Activated naive CD4-positive, alpha-beta T cell treated with anti-CD3 and anti-CD28 coated beads, Interleukin-2, amount 10 ng/mL, durations not matched to agents 7 days and 5 days (primary cell): ENCODE measurements around the gene CDCA3.
"Not testable (repeated sequence)": the region's sequence is repeated elsewhere in the genome, so short reads cannot be mapped to it uniquely, and the experiment has no call there.

Source experiments
- CTCF ChIA-PET: fragments of 350-600 bp; sonication (Branson Sonifier 250); formaldehyde crosslinking; loops from one replicate; lab custom pipeline; 2021; ENCODE audit warnings: antibody characterized with exemption; lab: Charles Lee
- DNase-seq: peaks from one replicate; pipeline ENCODE4 v3.0.0-alpha.2; 2020
- H3K27ac Mint-ChIP-seq: one replicate; pipeline ENCODE4 v1.8.0; 2021; ENCODE audit warnings: mild to moderate bottlenecking, moderate library complexity, mixed read lengths
- H3K27me3 Mint-ChIP-seq: one replicate; pipeline ENCODE4 v1.8.0; 2021; ENCODE audit warnings: mild to moderate bottlenecking, mixed read lengths
- H3K36me3 Mint-ChIP-seq: one replicate; pipeline ENCODE4 v1.8.0; 2021; ENCODE audit warnings: mixed read lengths
- H3K4me1 Mint-ChIP-seq: one replicate; pipeline ENCODE4 v1.8.0; 2021; ENCODE audit warnings: mixed read lengths
- H3K4me3 Mint-ChIP-seq: one replicate; pipeline ENCODE4 v1.8.0; 2021; ENCODE audit warnings: mild to moderate bottlenecking, moderate library complexity, mixed read lengths
- H3K9me3 Mint-ChIP-seq: one replicate; pipeline ENCODE4 v1.8.0; 2021; ENCODE audit warnings: mixed read lengths

Gene CDCA3

DNA sequence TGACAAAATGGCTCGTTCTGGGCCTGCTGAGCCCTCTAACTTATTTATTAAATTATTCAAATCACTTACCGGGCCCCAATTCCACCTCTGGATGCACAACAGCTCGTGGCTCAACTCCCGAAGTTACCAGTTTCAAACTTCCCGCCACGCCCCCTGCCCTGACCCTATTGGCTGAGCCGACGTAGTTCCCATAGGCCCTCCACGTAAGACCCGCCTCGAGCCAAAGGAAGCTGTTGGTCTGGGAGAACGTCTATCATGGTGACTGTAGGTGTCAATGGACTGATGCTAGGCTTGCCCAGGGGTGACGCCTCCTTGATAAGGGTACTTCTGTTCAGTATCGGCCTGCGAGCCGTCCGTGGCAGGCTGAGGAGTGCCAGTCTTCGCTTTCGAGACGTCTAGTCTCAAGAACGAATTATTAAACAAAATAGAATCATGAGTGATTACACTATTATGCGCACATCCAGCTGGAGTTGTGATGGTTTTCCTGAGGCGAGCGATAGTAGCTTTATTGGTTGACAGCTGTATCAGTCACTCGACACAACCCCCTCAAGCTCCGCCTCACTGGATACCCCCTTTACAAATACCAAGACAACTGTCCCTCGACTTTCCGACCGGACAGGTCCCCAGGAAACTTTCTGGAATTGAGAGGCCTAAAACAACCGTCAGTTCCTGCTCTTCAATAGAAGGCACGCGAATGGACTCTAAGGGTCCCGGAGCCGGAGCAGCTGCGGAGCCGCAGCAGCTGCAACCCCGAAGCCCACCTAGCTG, at the start of gene CDCA3:
Gene CDCA3, minus strand, starts transcription at position 134 of the 768 bp plus-strand sequence. CDS start 334 bp downstream, outside the sequence.
- DNase-seq: peak; percentile 97
- peak within 1 kb of the TSS; percentile 100 for H3K27ac Mint-ChIP-seq
- CTCF ChIA-PET: interaction anchor here (1.0 to 6.2 kb wide), 8 partner anchors 15 to 97 kb away, joined by 3 to 38 read pairs (median 5); partner anchors contain the start of gene SPSB2
- H3K4me3 Mint-ChIP-seq: peak within 1 kb of the TSS; percentile 84
- peaks cover 46% of the 10 kb centered on the region for H3K36me3 Mint-ChIP-seq
- H3K9me3 Mint-ChIP-seq: no peaks in the 10 kb centered on the region
- H3K27me3 Mint-ChIP-seq: no peaks in the 10 kb centered on the region
- peaks cover 55% of the 10 kb centered on the region for H3K4me1 Mint-ChIP-seq

DNA sequence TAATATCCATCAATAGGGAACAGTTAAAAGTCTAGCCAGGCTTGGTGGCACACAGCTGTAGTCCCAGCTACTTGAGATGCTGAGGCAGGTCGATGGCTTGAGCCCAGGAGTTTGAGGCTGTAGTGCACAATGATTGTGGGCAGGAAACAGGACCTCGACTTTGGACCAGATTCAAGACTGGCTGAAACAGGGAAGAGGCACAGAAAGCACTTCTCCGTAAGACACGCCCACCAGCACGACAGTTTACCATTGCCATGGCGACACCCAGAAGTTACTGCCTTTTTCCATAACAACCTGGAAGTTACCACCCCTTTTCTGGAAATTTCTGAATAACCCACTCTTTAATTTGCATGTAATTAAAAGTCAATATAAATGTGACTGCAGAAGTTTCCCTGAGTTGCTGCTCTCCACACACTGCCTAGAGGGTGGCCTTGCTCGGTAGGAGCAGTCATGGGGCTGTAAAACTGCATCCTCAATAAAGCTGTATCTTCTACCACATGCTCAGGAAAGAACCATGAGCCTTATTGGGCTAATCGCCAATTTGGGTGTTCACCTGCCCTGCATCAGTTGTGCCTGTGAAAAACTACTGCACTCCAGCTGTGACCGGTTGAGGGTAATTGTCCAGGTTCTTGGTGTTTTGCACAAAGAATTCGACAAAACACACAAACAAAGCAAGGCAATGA, 48.9 kb upstream of the CDCA3 start:
- H3K4me3 Mint-ChIP-seq: no peak overlapping the region
- H3K27ac Mint-ChIP-seq: no peak overlapping the region
- DNase-seq: no peak
- peaks cover 5% of the 10 kb centered on the region for H3K27me3 Mint-ChIP-seq
- H3K36me3 Mint-ChIP-seq: no peaks in the 10 kb centered on the region
- CTCF ChIA-PET: interaction anchor here (0.9 to 1.5 kb wide), 3 partner anchors 9 to 27 kb away, joined by 3 to 5 read pairs (median 3); partner anchors contain the start of gene SPSB2
- peaks cover 3% of the 10 kb centered on the region for H3K4me1 Mint-ChIP-seq
- no peaks in the 10 kb centered on the region for H3K9me3 Mint-ChIP-seq

DNA sequence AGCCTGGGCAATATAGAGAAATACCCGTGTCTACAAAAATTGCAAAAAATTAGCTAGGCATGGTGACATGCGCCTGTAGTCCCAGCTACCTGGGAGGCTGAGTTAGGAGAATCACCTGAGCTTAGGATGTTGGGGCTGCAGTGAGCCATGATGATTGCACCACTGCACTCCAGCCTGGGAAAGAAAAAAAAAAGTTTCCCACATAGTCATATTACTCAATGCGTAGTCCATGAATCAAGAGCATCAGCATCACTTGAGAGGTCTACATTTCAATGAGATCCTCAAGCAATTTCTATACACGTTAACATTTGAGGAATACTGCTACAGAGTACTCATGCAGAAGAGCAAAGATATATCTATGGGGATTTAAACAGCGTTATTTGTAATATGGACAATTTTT, 48.3 kb upstream of the CDCA3 start:
- H3K36me3 Mint-ChIP-seq: no peaks in the 10 kb centered on the region
- DNase-seq: no peak
- CTCF ChIA-PET: interaction anchor here (0.9 to 1.5 kb wide), 4 partner anchors 8 to 45 kb away, joined by 3 to 5 read pairs (median 3); partner anchors contain the start of genes C12orf57, RNU7-1 and SPSB2
- H3K27me3 Mint-ChIP-seq: peaks cover 5% of the 10 kb centered on the region
- H3K9me3 Mint-ChIP-seq: no peaks in the 10 kb centered on the region
- H3K4me3 Mint-ChIP-seq: no peak overlapping the region
- no peak overlapping the region for H3K27ac Mint-ChIP-seq
- peaks cover 3% of the 10 kb centered on the region for H3K4me1 Mint-ChIP-seq

DNA sequence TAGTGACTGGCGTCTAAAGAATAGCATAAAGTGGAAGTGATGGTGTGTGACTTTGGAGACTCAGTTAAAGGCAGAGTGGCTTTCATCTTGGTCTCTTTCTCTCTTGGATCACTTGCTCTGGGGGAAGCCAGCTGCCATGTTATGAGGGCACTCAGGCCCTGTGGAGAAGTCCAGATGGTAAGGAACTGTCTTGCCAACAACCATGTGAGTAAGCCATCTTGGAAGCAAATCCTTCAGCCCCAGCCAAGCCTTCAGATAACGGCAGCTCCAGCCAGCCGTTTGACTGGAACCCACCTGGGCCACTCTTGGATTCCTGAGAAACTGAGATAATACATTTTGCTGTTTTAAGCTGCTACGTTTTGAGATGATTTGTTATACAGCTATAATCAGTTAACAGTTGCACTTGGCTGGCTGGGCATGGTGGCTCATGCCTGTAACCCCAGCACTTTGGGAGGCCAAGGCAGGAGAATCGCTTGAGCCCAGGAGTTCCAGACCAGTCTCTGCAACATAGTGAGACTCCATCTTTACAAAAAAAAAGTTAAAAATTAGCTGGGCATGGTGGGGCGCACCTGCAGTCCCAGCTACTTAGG, 45.9 kb upstream of the CDCA3 start:
- H3K4me1 Mint-ChIP-seq: peaks cover 10% of the 10 kb centered on the region
- H3K4me3 Mint-ChIP-seq: no peak overlapping the region
- H3K9me3 Mint-ChIP-seq: no peaks in the 10 kb centered on the region
- DNase-seq: no peak
- peaks cover 2% of the 10 kb centered on the region for H3K36me3 Mint-ChIP-seq
- H3K27me3 Mint-ChIP-seq: peaks cover 5% of the 10 kb centered on the region
- CTCF ChIA-PET: interaction anchor here (1.1 kb wide), 1 partner anchor 25 kb away, joined by 4 read pairs; no protein-coding TSS in a partner anchor
- no peak overlapping the region for H3K27ac Mint-ChIP-seq

DNA sequence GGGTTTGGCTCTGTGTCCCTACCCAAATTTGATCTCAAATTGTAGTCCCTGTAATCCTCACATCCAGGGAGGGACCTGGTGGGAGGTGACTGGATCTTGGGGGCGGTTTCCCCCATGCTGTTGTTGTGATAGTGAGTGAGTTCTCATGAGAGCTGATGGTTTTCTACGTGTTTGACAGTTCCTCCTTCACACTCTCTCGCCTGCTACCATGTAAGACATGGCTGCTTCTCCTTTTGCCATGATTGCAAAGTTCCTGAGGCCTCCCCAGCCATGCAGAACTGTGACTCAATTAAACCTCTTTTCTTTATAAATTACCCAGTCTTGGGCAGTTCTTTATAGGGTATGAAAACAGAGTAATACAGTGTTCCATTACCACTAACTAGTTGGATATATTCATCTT, 43.2 kb upstream of the CDCA3 start:
- CTCF ChIA-PET: interaction anchor here (0.7 kb wide), 1 partner anchor 25 kb away, joined by 3 read pairs; no protein-coding TSS in a partner anchor
- Mint-ChIP-seq H3K27ac (no peak overlapping the region), H3K27me3 (peaks cover 4% of the 10 kb centered on the region), H3K4me1 (peaks cover 27% of the 10 kb centered on the region), H3K4me3 (no peak overlapping the region), H3K9me3 (no peaks in the 10 kb centered on the region), H3K36me3 (peaks cover 4% of the 10 kb centered on the region)
- DNase-seq: no peak

DNA sequence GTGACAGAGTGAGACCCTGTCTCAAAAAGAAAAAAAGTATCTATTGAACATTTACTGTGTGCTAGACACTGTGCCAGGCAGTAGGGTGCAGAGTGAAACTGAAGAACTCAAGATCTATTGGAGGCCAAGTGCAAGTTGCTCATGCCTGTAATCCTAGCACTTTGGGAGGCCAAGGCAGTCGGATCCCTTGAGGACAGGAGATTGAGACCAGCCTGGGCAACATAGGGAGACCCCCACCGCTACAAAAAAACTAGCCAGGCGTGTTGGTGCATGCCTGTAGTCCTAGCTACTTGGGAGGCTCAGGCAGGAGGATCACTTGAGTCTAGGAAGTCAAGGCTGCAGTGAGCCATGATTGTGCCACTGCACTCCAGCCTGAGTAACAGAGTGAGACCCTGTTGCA, 41.6 kb upstream of the CDCA3 start:
- CTCF ChIA-PET: interaction anchor here (1.3 to 2.8 kb wide), 4 partner anchors 10 to 33 kb away, joined by 3 to 20 read pairs (median 5); partner anchors contain the start of gene SPSB2
- H3K9me3 Mint-ChIP-seq, H3K27me3 Mint-ChIP-seq, H3K36me3 Mint-ChIP-seq, H3K27ac Mint-ChIP-seq, DNase-seq: not testable (repeated sequence)
- Mint-ChIP-seq H3K4me3 (peak overlapping the region; percentile 45), H3K4me1 (peaks cover 29% of the 10 kb centered on the region)

DNA sequence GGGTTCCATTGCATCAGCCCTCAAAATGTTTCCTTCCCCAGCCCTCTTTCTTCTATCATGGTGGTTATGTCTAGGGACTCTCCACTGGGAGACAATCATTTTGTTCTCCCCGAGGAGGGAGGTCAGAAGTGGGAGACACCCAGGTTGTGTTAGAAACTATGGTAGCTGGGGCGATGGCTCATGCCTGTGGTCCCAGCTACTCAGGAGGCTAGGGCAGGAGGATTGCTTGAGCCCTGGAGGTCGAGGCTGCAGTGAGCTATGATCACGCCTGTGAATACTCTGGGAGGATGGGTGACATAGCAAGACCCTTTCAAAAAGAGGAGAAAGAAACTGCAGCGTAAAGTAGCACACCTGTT, 40.5 kb upstream of the CDCA3 start:
- DNase-seq: peak; percentile 27
- H3K4me3 Mint-ChIP-seq: peak overlapping the region; percentile 76
- H3K27me3 Mint-ChIP-seq: no peaks in the 10 kb centered on the region
- H3K9me3 Mint-ChIP-seq: no peaks in the 10 kb centered on the region
- CTCF ChIA-PET: interaction anchor here (1.1 to 2.8 kb wide), 12 partner anchors 8 to 217 kb away, joined by 3 to 35 read pairs (median 5); partner anchors contain the start of genes C12orf57, CDCA3, RNU7-1 and SPSB2
- H3K36me3 Mint-ChIP-seq: peaks cover 7% of the 10 kb centered on the region
- peak overlapping the region; percentile 94 for H3K27ac Mint-ChIP-seq
- peaks cover 29% of the 10 kb centered on the region for H3K4me1 Mint-ChIP-seq

DNA sequence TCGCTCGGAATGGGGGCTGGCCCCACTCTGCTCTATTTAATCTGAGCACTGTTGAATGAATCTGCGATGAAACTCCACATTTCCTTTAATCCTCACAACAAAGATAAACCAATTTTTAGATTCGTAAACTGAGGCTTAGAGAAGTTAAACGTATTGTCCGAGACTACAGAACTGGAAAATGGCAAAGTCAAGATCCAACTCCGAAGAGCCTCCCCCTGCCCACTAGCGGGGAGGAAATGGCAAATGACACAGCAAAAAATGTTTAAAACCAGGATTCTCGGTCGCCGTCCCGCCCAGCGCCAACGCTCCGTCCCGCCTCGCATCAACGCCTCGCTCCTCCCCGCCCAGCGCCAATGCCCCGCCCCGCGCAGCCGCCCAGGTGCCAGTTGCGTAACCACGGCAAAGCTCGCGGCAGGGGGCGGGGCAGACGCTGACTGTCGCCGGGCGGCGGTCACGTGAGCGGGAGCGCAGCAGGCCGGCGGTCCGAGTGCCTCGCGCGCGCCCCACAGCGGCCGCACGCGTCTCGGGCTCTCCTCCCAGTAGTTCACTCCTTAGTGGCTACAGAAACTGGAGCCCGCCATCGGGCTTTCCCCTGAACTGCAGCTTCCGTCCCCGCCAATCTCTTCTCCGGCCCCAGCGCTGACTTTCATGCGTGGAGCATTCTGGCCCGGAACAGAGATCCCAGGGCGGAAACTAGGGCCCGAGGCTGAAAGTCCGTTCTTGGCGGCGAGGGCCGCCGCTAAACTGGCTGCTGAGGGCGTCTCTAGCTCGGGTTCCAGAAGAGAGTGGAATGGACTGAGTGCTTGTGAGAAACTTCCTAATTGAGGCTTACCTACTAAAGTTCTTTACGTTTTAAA, 39.9 kb upstream of the CDCA3 start:
- H3K4me3 Mint-ChIP-seq: peak overlapping the region; percentile 76
- no peaks in the 10 kb centered on the region for H3K9me3 Mint-ChIP-seq
- H3K36me3 Mint-ChIP-seq: peaks cover 7% of the 10 kb centered on the region
- H3K4me1 Mint-ChIP-seq: peaks cover 29% of the 10 kb centered on the region
- CTCF ChIA-PET: interaction anchor here (0.7 to 2.8 kb wide), 13 partner anchors 9 to 221 kb away, joined by 3 to 35 read pairs (median 5); partner anchors contain the start of genes C12orf57, CDCA3, RNU7-1 and SPSB2
- H3K27me3 Mint-ChIP-seq: no peaks in the 10 kb centered on the region
- H3K27ac Mint-ChIP-seq: peak overlapping the region; percentile 94
- peak; percentile 99 for DNase-seq

DNA sequence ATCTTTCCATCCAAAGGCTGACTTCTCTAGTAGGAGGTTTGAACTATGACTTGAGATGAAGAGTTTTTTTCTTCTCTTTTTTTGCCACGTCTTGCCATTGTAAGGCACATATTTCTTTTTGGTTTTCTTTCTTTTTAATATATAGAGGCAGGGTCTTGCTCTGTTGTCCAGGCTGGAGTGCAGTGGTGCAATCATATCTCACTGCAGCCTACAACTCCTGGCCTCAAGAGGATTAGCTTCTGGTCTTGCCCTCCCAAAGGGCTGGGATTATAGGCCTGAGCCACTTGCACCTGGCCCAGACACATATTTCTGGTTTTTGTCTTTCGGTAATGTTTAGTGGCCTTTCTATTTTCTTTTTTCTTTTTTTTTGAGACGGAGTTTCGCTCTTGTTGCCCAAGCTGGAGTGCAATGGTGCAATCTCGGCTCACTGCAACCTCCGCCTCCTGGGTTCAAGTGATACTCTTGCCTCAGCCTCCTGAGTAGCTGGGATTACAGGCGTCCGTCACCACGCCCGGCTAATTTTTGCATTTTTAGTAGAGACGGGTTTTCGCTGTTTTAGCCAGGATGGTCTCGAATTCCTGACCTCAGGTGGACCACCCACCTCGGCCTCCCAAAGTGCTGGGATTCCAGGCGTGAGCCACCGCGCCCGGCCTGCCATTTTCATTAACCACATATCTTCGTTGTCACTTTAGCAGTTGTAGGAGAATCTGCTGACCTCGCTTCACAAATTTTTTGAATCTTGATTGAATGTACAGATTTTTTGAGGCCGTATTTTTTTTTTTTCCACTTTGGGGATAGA, 38.9 kb upstream of the CDCA3 start:
- H3K9me3 Mint-ChIP-seq, CTCF ChIA-PET, H3K36me3 Mint-ChIP-seq, DNase-seq, H3K27me3 Mint-ChIP-seq: not testable (repeated sequence)
- peaks cover 29% of the 10 kb centered on the region for H3K4me1 Mint-ChIP-seq
- peak overlapping the region; percentile 94 for H3K27ac Mint-ChIP-seq
- H3K4me3 Mint-ChIP-seq: peak overlapping the region; percentile 76

DNA sequence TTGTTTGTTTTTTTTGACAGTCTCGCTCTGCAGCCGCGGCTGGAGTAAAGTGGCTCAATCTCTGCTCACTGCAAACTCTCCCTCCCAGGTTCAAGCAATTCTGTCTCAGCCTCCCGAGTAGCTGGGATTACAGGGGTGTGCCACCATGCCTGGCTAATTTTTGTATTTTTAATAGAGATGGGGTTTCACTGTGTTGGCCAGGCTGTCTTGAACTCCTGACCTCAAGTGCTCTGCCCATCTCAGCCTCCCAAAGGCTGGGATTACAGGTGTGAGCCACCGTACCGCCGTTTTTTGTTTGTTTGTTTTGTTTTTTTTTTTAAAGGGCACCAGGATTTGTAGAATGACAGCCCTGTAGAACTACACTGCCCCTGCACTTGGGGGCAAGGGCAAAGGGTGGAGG, 37.7 kb upstream of the CDCA3 start:
- H3K27ac Mint-ChIP-seq: not testable (repeated sequence)
- peaks cover 29% of the 10 kb centered on the region for H3K4me1 Mint-ChIP-seq

DNA sequence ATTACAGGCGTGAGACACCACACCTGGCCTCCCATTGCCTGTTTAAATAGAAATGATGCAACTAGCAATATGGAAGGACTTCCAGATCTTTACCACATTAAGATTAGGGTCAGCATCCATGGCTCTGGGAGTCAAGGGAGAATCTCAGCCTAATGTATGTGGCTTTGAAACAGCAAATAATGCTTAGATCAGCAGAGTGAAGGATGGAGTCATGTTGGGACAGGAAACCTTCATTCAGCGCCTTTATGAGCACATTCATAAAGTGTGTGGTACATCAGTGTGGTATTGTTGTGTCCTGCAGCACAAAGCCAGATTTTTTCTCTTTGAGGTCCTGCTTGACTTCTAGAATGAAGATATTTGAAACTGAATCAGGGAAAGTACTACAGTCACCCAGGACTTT, 37.3 kb upstream of the CDCA3 start:
- peaks cover 29% of the 10 kb centered on the region for H3K4me1 Mint-ChIP-seq
- no peak overlapping the region for H3K4me3 Mint-ChIP-seq
- no peaks in the 10 kb centered on the region for H3K27me3 Mint-ChIP-seq
- no peak for DNase-seq
- H3K9me3 Mint-ChIP-seq: no peaks in the 10 kb centered on the region
- H3K36me3 Mint-ChIP-seq: peaks cover 16% of the 10 kb centered on the region
- CTCF ChIA-PET: no interaction called here
- no peak overlapping the region for H3K27ac Mint-ChIP-seq

More for the DNA sequence above, 37.7 kb upstream of the CDCA3 start:
- H3K36me3 Mint-ChIP-seq: peaks cover 14% of the 10 kb centered on the region
- H3K4me3 Mint-ChIP-seq, H3K27me3 Mint-ChIP-seq, CTCF ChIA-PET, DNase-seq, H3K9me3 Mint-ChIP-seq: not testable (repeated sequence)

DNA sequence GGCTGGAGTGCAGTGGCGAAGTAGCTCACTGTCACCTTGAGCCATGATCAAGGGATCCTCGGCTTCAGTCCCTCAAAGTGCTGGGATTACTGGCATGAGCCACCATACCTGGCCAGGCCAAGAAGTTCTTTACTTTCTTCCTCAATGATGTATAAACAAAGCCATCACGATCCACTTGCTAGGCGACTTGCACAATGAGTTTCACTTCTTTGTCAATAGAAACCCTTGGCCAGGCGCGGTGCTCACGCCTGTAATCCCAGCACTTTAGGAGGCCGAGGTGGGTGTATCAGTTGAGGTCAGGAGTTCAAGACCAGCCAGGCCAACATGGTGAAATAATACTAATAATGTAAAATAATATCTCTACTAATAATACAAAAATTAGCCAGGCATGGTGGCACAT, 36.4 kb upstream of the CDCA3 start:
- Mint-ChIP-seq H3K4me1 (peaks cover 27% of the 10 kb centered on the region), H3K27me3 (no peaks in the 10 kb centered on the region), H3K9me3 (no peaks in the 10 kb centered on the region), H3K27ac (no peak overlapping the region), H3K4me3 (no peak overlapping the region), H3K36me3 (peaks cover 15% of the 10 kb centered on the region)
- CTCF ChIA-PET: interaction anchor here (0.8 kb wide), 2 partner anchors 16 to 222 kb away, joined by 3 read pairs; partner anchors contain the start of gene C1RL
- no peak for DNase-seq
